Panc1 (cell line): ENCODE data around the gene VWA8.

Experiments
- CTCF ChIP-seq: fragments of 450-650 bp; IDR thresholded peaks from 2 replicates; pipeline ENCODE4 v1.5.1; 2017; ENCODE audit warnings: mild to moderate bottlenecking
- REST ChIP-seq, 2 experiments: IDR thresholded peaks; 2 replicates each; pipeline ENCODE4 v1.6.1; 2011 to 2012; ENCODE audit warnings: low read depth in 2 of 2, control low read depth in 1 of 2, low read length in 1 of 2, mild to moderate bottlenecking in 1 of 2, moderate library complexity in 1 of 2; ENCODE audit not compliant: insufficient read depth in 1 of 2
- TCF7L2 ChIP-seq: IDR thresholded peaks from 2 replicates; pipeline ENCODE4 v1.6.1; 2011; ENCODE audit warnings: mild to moderate bottlenecking, low read depth, low read length, inconsistent platforms

- no peak for TF ChIP-seq CTCF
- TF ChIP-seq REST (IDR thresholded peaks at IDR 0.05; ENCODE audit: insufficient read depth in 1 of 2, low read depth in 2 of 2, low read length in 1 of 2) = no peak
- TF ChIP-seq TCF7L2 = no peak
Measured at GRCh38 chr13:41579168-41579567, 381.7 kb downstream of the VWA8 start.
